ENCODE data around the gene ZNF44. TPM values are rescaled to one million over a fixed set of nuclear protein-coding genes. Genes with fewer than 3 reads are reported as not detected.
A peak's percentile ranks its signal among the peaks of the same experiment; 100 is the strongest.

Gene ZNF44
- total and polyA plus RNA-seq, 9 of the 15 experiments (the other 6 are each of a cell fraction or from before 2014, with no cell fraction given): 2.6 to 8.3 (median 4.4) TPM

DNA sequence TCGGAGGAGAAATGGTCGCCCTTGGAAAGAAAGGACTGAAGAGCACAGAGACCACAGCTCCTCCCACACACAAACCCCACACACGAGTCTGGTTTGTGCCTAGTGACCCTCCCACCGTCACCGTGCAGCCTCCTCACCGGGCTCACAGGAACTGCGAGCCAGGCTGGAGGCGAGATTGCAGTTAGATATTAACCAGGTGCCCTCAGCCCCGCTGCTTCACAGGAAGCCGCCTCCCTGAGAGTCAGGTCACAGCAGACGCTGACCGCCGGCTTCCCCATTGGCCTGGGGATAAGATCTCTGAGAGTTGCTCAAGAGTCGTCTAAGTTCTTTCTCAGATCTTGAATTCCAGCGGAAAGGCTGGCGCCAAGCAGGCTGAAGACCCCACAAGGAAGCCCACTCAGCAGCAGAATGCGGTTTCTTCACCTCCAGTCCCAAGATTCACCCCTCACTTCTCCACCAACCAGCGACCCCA lies 870 bp downstream of the ZNF44 start (continued):
- TF ChIP-seq, protein P1, sequence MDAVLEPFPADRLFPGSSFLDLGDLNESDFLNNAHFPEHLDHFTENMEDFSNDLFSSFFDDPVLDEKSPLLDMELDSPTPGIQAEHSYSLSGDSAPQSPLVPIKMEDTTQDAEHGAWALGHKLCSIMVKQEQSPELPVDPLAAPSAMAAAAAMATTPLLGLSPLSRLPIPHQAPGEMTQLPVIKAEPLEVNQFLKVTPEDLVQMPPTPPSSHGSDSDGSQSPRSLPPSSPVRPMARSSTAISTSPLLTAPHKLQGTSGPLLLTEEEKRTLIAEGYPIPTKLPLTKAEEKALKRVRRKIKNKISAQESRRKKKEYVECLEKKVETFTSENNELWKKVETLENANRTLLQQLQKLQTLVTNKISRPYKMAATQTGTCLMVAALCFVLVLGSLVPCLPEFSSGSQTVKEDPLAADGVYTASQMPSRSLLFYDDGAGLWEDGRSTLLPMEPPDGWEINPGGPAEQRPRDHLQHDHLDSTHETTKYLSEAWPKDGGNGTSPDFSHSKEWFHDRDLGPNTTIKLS (IDR thresholded peaks at IDR 0.05; ENCODE audit: borderline replicate concordance, low read depth): no peak
- TF ChIP-seq CCNT2 (IDR thresholded peaks at IDR 0.05; ENCODE audit: borderline replicate concordance, extremely low read depth, insufficient read length, low read depth, low read length) (no peak), CBX5 (IDR thresholded peaks at IDR 0.05; ENCODE audit: borderline replicate concordance, low read depth) (no peak), SAFB (IDR thresholded peaks at IDR 0.05; ENCODE audit: borderline replicate concordance, low read depth, low read length) (no peak), RBBP5 (IDR thresholded peaks at IDR 0.05; ENCODE audit: borderline replicate concordance, insufficient read depth, low read length, poor library complexity, severe bottlenecking) (no peak), LEF1 (IDR thresholded peaks at IDR 0.05) (peak; percentile 20; the same call in 1 of the 2 replicates), KAT7 (CRISPR knock-in tag; IDR thresholded peaks at IDR 0.05; ENCODE audit: borderline replicate concordance) (no peak), MBD2 (IDR thresholded peaks at IDR 0.05; ENCODE audit: borderline replicate concordance, low read depth) (no peak; the same call in 1 of the 2 replicates), MCM2 (IDR thresholded peaks at IDR 0.05; ENCODE audit: low read depth) (no peak), ZNF407 (IDR thresholded peaks at IDR 0.05; ENCODE audit: low read depth) (no peak), ETS2 (tag; IDR thresholded peaks at IDR 0.05; ENCODE audit: borderline replicate concordance, poor library complexity, severe bottlenecking) (no peak), ZSCAN32 (CRISPR knock-in tag; IDR thresholded peaks at IDR 0.05) (no peak), MYNN (IDR thresholded peaks at IDR 0.05) (no peak), MYNN (CRISPR knock-in tag; IDR thresholded peaks at IDR 0.05) (no peak), TARDBP (IDR thresholded peaks at IDR 0.05) (no peak), RBM14 (IDR thresholded peaks at IDR 0.05; ENCODE audit: borderline replicate concordance, insufficient read depth, low read depth, low read length) (no peak), CBX3 (IDR thresholded peaks at IDR 0.05; ENCODE audit: borderline replicate concordance in 1 of 2, low read length in 2 of 2) (no peak)
- TF ChIP-seq, protein P2, sequence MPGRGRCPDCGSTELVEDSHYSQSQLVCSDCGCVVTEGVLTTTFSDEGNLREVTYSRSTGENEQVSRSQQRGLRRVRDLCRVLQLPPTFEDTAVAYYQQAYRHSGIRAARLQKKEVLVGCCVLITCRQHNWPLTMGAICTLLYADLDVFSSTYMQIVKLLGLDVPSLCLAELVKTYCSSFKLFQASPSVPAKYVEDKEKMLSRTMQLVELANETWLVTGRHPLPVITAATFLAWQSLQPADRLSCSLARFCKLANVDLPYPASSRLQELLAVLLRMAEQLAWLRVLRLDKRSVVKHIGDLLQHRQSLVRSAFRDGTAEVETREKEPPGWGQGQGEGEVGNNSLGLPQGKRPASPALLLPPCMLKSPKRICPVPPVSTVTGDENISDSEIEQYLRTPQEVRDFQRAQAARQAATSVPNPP (IDR thresholded peaks at IDR 0.05; ENCODE audit: borderline replicate concordance, insufficient read depth, insufficient read length): no peak

All from K562 (cell line).